Measurements from ENCODE around the gene CLTB. TPM values are rescaled to one million over a fixed set of nuclear protein-coding genes. Genes with fewer than 3 reads are reported as not detected.

The CLTB gene
- total RNA-seq, 1 donor from 2014 or later = 75.8 TPM

DNA sequence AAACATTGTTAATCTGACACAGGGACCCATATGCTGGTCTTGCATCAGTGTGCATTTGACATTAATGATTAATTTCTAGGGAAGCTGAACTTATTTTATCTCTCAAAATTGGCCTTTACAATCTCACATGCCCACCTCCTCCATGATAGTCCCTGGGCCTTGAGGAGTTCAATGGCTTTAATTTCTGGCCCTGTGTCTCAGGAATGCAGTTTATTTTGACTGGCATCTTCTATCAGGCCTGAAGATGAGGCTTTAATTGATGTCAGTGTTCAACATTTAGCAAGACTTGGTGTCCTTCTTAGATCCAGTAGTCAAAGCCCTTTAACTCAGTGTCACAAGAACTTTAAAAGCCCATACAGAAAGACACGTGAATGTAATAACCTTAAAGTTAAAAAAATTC lies 10.5 kb upstream of the CLTB start:
- H3K36me3 ChIP-seq = no peaks in the 10 kb centered on the region
- no peak for DNase-seq
- ATAC-seq = no peak
- no peak for TF ChIP-seq CTCF (IDR thresholded peaks at IDR 0.05)
- no peaks in the 10 kb centered on the region for H3K4me1 ChIP-seq
- no peaks in the 10 kb centered on the region for H3K9me3 ChIP-seq
- H3K27me3 ChIP-seq (ENCODE audit: low read depth) = peaks cover 7% of the 10 kb centered on the region
- no peak overlapping the region for H3K4me3 ChIP-seq
- intact Hi-C loops (cut with DNase I) = no loop called here
- no peak overlapping the region for H3K27ac ChIP-seq

DNA sequence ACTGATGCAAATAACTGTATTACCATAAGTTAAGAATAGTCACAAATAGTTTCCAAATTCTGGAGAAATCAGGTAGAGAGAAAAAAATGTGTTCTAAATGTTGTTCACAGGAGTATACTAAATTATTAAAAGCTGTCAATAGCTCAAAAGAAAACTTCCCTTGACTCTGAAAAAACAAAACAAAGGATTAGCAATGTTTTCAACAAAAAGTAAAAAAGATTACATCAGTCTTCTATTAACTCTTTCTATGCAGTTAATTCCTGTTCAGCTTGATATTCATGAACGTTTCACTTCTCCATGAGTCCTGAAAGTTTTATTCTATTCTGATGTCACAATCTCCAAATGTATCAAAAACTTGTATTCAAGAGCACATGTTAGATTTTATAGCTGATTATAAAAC lies 9.5 kb upstream of the CLTB start:
- Histone ChIP-seq H3K9me3 (no peaks in the 10 kb centered on the region), H3K27me3 (ENCODE audit: low read depth) (peaks cover 7% of the 10 kb centered on the region), H3K27ac (no peak overlapping the region), H3K4me1 (no peaks in the 10 kb centered on the region), H3K4me3 (no peak overlapping the region), H3K36me3 (no peaks in the 10 kb centered on the region)
- intact Hi-C loops (cut with DNase I) = no loop called here
- DNase-seq = no peak
- no peak for ATAC-seq
- no peak for TF ChIP-seq CTCF (IDR thresholded peaks at IDR 0.05)

DNA sequence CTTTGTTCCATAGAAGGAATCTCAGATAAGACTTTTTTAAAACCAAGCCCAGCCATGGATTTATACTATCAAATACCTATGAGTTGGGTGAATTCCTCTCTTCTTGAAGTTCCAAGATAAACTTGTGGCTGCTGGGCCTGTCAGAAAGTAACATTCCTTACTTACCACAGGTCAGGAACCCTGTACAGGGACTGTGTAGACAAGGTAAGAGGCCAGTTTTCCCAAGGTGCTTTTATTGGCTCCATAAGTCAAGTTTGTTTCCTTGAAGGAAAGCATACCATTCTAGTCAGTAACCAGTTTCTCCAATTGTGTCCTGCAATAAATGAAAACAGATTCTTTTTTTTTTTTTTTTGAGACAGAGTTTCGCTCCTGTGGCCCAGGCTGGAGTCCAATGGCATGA lies 8.8 kb upstream of the CLTB start:
- DNase-seq = no peak
- intact Hi-C loops (cut with DNase I) = no loop called here

DNA sequence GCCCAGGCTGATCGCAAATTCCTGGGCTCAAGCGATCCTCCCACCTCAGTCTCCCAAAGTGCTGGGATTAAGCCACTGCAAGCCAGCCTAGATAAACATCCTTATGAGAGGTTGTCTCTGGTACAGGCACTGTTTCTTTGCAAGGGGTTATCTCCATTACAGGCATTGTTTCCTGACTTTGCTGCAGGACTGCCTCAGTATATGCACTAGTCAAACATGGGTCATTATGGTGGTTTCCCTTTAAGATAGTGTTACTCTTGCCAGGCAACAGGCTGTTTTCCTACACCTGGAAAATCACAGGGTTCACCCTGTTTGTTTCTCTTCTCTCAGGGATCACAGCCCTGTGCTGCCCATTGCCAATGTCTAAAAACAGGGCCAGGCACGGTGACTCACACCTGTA lies 7.8 kb upstream of the CLTB start:
- DNase-seq (no peak), ATAC-seq (no peak)
- Histone ChIP-seq H3K9me3 (no peaks in the 10 kb centered on the region), H3K4me3 (no peak overlapping the region), H3K27ac (no peak overlapping the region), H3K36me3 (no peaks in the 10 kb centered on the region), H3K27me3 (ENCODE audit: low read depth) (no peaks in the 10 kb centered on the region), H3K4me1 (no peaks in the 10 kb centered on the region)
- no peak for TF ChIP-seq CTCF (IDR thresholded peaks at IDR 0.05)
- intact Hi-C loops (cut with DNase I) = no loop called here

More for the DNA sequence above, 8.8 kb upstream of the CLTB start:
- ATAC-seq = no peak
- Histone ChIP-seq H3K36me3 (no peaks in the 10 kb centered on the region), H3K4me1 (no peaks in the 10 kb centered on the region), H3K4me3 (no peak overlapping the region), H3K27ac (no peak overlapping the region), H3K9me3 (no peaks in the 10 kb centered on the region), H3K27me3 (ENCODE audit: low read depth) (peaks cover 5% of the 10 kb centered on the region)
- no peak for TF ChIP-seq CTCF (IDR thresholded peaks at IDR 0.05)

DNA sequence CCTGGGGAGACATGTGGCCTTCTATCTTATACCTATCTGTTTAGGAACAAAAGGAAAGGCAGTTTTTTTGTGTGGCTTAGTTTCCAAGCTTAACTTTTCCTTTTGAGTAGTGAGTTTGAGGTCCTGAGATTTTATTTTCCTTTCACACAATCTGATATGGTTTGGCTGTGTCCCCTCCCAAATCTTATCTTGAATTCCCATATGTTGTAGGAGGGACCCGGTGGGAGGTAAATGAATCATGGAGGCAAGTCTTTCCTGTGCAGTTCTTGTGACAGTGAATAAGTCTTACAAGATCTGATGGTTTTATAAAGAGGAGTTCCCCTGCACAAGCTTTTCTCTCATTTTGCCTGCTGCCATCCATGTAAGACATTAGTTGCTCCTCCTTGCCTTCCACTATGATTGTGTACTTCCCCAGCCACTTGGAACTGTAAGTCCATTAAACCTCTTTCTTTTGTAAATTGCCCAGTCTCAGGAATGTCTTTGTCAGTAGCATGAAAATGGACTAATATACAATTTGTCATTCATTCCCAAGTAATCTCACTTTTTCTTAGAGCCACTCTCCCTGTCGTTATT lies 4.7 kb upstream of the CLTB start:
- Histone ChIP-seq H3K36me3 (no peaks in the 10 kb centered on the region), H3K4me1 (peaks cover 7% of the 10 kb centered on the region), H3K27ac (no peak overlapping the region), H3K4me3 (no peak overlapping the region), H3K9me3 (no peaks in the 10 kb centered on the region), H3K27me3 (ENCODE audit: low read depth) (no peaks in the 10 kb centered on the region)
- no peak for TF ChIP-seq CTCF (IDR thresholded peaks at IDR 0.05)
- intact Hi-C loops (cut with DNase I) = no loop called here
- no peak for ATAC-seq
- no peak for DNase-seq

GRCh38 chr5:176420086-176420485 lies 3.7 kb upstream of the CLTB start:
- no peaks in the 10 kb centered on the region for H3K36me3 ChIP-seq
- H3K27me3 ChIP-seq (ENCODE audit: low read depth) = no peaks in the 10 kb centered on the region
- no peak overlapping the region for H3K4me3 ChIP-seq
- intact Hi-C loops (cut with DNase I) = no loop called here
- no peaks in the 10 kb centered on the region for H3K9me3 ChIP-seq
- DNase-seq (no peak), ATAC-seq (no peak)
- no peak for TF ChIP-seq CTCF (IDR thresholded peaks at IDR 0.05)
- H3K27ac ChIP-seq = no peak overlapping the region
- H3K4me1 ChIP-seq = peaks cover 15% of the 10 kb centered on the region
